Retinal pigment epithelial cell (primary cell): ENCODE measurements around the gene MAPK10.

ENCODE experiments used
- DNase-seq: peaks from one replicate; pipeline ENCODE4 v3.0.0-alpha.2; 2010; ENCODE audit warnings: low read depth
- H3K4me3 ChIP-seq: 2 replicates; pipeline ENCODE4 v1.5.1; 2011; ENCODE audit warnings: mild to moderate bottlenecking, low read length, control low read depth, moderate library complexity
- TF ChIP-seq, protein P1 (sequence below): conservative IDR thresholded peaks from 2 replicates; pipeline ENCODE4 v1.5.1; 2011; ENCODE audit warnings: low read depth, low read length, control low read depth, inconsistent platforms

Gene MAPK10

GRCh38 chr4:86108137-86108536, 251.7 kb downstream of the MAPK10 start:
- H3K4me3 ChIP-seq = no peak overlapping the region
- TF ChIP-seq, protein P1, sequence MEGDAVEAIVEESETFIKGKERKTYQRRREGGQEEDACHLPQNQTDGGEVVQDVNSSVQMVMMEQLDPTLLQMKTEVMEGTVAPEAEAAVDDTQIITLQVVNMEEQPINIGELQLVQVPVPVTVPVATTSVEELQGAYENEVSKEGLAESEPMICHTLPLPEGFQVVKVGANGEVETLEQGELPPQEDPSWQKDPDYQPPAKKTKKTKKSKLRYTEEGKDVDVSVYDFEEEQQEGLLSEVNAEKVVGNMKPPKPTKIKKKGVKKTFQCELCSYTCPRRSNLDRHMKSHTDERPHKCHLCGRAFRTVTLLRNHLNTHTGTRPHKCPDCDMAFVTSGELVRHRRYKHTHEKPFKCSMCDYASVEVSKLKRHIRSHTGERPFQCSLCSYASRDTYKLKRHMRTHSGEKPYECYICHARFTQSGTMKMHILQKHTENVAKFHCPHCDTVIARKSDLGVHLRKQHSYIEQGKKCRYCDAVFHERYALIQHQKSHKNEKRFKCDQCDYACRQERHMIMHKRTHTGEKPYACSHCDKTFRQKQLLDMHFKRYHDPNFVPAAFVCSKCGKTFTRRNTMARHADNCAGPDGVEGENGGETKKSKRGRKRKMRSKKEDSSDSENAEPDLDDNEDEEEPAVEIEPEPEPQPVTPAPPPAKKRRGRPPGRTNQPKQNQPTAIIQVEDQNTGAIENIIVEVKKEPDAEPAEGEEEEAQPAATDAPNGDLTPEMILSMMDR = no peak
- no peak for DNase-seq

- no peak for DNase-seq
- H3K4me3 ChIP-seq = no peak overlapping the region
- TF ChIP-seq, protein P1 = no peak
These were observed 252.7 kb downstream of the MAPK10 start for GRCh38 chr4:86107112-86107511.

GRCh38 chr4:86106475-86106874, 253.4 kb downstream of the MAPK10 start:
- H3K4me3 ChIP-seq = no peak overlapping the region
- TF ChIP-seq, protein P1 = no peak
- no peak for DNase-seq

DNA sequence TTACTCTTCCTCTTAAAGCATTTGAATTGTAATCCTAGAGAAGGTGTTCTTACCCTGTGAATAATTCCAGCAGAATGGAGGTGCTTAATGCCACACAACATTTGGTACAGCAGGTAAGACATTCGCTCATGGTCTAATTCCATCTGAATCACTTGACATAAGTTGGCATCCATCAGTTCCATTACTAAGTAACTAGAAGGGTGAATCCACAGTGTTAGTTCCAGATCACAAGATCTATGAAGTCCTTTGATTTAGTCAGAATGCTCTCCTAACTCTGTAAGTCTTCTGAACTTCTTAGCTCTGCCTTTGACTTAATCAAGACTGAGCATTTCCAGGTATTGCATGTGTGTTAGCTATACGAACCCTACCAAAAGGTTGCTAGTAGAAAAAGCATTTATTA, 258.0 kb downstream of the MAPK10 start:
- no peak for DNase-seq
- TF ChIP-seq, protein P1 = no peak

GRCh38 chr4:86101410-86101809, 258.4 kb downstream of the MAPK10 start:
- TF ChIP-seq, protein P1 = no peak
- no peak overlapping the region for H3K4me3 ChIP-seq
- no peak for DNase-seq

More for the DNA sequence above, 258.0 kb downstream of the MAPK10 start:
- H3K4me3 ChIP-seq = no peak overlapping the region

DNA sequence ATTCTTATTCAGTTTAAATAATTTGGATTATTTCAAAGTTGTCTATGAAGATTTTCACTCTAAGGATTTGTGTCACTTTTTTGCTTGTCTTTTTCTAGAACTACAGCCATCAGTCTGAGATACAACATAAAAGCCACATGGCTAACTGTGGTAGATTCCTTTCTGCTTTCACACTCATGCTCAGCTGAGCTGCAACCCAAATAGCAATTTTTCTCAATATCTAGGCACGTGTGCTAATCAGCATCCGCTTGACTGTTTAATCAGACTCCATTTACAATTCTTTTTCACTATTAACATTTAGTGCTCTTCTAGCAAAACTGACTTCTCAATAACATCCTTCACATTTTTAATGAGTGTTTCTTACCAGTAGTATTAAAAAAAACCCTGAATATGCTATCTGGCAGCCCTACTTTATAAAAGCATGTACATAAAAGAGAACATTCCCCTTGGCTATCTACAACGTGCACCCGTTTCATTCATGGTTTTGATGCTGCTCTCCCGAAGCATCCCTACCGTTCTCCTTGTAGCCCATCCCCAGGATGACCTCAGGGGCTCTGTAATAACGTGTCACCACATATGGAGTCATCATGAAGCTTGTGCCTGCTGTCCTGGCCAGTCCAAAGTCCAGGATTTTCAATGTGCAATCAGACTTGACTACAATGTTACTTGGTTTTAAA, 259.2 kb downstream of the MAPK10 start:
- no peak overlapping the region for H3K4me3 ChIP-seq
- DNase-seq = no peak
- TF ChIP-seq, protein P1 = no peak

GRCh38 chr4:86099348-86099747, 260.5 kb downstream of the MAPK10 start:
- H3K4me3 ChIP-seq = no peak overlapping the region
- TF ChIP-seq, protein P1 = no peak
- DNase-seq = no peak
